GM19467 (cell line): Measurements from ENCODE around the gene TDRD6.

Experiments
- ATAC-seq: cut with Tn5 transposase; IDR thresholded peaks from one replicate; pipeline ENCODE4 v1.9.1; 2021; ENCODE audit warnings: mild to moderate bottlenecking, moderate library complexity; ENCODE audit not compliant: unreplicated experiment

The TDRD6 gene

DNA sequence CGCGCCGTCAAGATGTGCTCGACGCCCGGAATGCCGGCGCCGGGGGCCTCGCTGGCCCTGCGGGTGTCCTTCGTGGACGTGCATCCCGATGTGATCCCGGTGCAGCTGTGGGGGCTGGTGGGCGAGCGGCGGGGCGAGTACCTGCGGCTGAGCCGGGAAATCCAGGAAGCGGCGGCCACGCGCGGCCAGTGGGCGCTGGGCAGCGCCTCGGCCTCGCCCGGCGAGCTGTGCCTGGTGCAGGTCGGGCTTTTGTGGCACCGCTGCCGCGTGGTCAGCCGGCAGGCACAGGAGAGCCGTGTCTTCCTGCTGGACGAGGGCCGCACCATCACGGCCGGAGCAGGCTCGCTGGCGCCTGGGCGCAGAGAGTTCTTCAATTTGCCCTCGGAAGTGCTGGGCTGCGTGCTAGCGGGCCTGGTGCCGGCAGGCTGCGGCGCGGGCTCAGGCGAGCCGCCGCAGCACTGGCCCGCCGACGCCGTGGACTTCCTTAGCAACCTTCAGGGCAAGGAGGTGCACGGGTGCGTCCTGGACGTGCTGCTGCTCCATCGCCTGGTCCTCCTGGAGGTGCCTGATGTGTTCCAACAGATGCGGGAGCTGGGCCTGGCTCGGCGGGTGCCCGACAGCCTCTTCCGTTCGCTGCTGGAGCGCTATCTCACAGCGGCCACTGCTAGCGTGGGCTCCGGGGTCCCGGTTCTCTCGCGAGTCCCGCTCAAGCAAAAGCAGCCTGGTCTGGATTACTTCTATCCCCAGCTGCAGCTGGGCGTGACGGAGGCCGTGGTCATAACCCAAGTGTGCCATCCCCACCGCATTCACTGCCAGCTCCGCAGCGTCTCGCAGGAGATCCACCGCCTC is 656 bp downstream of the TDRD6 start:
- no peak for ATAC-seq

DNA sequence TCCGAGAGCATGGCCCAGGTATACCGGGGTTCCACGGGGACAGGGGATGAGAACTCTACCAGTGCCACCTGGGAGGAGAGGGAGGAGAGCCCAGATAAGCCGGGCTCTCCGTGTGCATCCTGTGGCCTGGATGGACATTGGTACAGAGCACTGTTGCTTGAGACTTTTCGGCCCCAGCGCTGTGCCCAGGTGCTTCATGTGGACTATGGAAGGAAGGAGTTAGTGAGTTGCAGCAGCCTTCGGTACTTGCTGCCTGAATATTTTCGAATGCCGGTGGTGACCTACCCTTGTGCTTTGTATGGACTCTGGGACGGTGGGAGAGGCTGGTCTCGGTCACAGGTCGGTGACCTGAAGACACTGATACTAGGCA is 1.3 kb downstream of the TDRD6 start:
- ATAC-seq = no peak

DNA sequence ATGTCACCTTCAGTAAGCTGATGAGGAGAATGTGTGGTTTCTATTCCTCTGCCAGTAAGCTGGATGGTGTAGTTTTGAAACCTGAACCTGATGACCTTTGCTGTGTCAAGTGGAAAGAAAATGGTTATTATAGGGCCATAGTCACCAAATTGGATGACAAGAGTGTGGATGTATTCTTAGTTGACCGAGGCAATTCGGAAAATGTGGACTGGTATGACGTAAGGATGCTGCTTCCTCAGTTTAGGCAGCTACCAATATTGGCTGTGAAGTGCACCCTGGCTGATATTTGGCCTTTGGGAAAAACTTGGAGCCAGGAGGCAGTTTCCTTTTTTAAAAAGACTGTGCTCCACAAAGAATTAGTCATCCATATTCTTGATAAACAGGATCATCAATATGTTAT is 2.0 kb downstream of the TDRD6 start:
- no peak for ATAC-seq

DNA sequence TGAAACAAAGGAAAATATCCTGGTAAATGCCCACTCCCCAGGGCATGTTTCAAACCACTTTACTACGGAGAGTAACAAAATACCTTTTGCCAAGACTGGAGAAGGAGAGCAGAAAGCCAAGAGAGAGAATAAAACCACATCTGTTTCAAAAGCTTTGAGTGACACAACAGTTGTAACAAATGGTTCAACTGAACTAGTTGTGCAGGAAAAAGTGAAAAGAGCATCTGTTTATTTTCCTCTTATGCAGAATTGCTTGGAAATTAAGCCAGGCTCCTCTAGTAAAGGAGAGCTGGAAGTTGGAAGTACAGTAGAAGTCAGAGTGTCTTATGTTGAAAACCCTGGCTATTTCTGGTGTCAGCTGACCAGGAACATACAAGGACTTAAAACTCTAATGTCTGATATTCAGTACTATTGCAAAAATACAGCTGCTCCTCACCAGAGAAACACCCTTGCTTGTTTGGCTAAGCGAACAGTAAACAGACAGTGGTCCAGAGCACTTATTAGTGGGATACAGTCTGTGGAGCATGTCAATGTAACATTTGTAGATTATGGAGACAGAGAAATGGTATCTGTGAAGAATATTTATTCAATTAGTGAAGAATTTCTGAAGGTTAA is 2.6 kb downstream of the TDRD6 start:
- ATAC-seq = no peak

DNA sequence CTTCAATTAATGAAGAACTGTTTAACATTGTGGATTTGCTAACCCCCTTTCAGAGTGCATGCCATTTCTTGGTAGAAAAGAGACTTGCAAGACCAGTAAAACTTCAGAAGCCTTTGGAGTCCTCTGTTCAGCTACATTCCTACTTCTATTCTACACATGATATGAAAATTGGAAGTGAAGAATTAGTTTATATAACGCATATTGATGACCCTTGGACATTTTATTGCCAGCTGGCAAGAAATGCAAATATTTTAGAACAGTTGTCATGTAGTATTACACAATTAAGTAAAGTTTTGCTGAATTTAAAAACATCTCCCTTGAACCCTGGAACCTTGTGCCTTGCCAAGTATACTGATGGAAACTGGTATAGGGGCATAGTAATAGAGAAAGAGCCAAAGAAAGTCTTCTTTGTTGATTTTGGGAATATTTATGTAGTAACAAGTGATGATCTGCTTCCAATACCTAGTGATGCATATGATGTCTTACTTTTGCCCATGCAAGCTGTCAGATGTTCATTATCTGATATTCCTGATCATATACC is 3.3 kb downstream of the TDRD6 start:
- no peak for ATAC-seq

DNA sequence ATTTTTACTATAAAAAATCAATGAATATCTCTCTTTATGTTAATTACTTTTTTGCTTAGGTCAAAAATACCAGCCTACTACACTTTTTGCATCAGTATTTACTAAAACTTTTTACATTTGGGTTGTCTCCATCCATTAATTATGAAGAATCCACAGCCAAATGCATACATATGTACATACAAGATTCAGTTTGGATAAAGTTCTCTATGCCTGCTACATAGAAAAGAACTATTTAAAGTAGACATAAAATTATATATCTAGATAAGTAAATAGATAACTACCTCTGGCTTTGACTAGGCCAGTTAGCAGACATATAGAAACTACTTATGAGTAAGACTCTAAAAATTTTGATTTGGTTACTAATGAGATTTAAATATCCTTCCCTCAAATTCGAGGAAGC is 12.3 kb downstream of the TDRD6 start:
- no peak for ATAC-seq

DNA sequence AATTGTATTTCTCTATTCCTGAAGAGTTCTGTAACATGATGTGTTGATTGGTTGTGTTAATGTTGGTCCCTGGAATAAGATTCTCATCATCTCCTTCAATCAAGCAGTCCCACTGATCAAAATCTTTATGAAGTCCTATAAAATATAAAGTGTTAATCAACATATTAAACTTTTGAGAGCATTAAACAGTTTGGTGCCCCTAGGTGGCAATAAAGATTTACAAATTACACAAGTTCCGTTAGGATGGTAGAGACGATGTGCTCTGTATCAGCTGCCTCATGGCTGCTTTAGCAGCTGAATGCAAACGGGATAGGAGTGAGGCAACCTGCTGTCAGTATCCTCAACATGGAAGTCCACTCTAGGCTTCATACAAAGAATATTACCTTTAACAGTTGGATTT is 16.9 kb downstream of the TDRD6 start:
- no peak for ATAC-seq

DNA sequence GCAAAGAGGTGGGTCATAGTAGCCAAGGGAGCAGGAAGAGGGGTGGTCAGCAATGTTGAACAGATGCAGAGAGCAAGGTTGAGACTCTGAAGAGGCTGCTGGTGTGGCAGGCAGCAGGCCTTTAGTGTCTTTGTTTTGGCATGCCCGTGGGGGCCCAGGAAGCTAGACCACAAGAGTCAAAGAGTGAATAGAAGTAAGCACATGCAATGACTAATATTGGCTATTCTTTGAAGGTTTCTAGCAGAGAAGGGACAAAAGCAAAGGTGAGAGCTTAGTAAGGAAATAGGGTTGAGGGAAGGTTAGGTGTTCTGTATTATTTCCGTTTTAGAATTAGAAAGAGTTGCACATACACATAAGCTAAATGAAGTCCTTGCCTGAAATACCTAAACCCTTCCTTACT is 18.8 kb downstream of the TDRD6 start:
- ATAC-seq = no peak

DNA sequence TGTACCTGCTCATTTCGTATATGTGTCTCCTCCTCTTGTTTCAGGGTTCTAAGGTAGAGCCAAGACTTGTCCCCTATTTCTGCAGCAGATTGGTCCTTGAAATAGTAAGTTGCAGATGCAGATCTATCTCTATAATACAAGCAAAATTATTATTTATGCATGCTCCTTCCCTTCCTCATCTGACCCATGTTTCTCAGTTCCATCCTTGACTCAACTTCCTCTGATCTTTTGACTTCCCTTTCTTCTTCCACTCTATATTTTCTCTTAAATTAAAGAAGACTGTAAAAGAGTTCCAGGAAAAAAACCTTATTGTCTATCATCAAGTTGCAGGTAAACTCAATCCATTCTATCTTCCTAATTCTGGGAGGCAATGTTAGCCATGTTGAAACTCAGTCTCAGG is 23.8 kb downstream of the TDRD6 start:
- no peak for ATAC-seq

DNA sequence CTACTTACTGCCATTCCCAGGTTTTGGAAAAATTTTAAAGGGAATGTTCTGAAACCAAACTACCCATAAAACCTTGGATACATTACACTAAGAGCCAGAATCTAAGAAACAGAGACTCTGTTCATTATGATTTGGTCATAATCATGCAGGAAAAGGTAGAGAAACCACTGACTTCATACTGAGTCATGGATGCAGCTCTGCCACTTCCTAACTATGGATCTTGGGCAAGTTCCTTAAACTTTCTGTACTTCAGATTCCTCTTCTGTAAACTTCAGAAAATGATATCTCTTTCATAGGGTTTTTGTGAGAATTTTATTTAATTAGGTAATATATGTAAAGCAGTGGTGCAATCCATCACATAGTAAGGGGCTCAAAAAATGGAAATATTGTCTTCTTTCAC is 27.5 kb downstream of the TDRD6 start:
- no peak for ATAC-seq

DNA sequence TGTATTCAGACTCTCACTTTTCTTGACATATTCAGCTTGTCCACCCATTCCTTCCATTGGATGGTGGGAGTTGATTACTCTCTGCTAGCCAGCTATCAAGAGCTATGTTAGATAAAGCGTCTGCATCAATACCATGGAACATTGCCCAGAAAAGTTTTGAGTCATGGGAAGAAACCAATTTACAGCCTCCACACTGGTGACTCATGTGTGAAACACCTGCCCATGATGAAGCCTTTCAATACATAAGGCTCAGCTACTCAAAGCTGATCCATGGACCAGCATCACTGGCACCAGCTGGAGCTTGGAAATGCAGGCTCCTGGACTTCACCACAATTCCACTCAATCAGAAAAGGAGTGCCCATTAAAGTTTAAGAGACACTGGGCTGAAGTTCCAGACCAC is 31.4 kb downstream of the TDRD6 start:
- no peak for ATAC-seq

DNA sequence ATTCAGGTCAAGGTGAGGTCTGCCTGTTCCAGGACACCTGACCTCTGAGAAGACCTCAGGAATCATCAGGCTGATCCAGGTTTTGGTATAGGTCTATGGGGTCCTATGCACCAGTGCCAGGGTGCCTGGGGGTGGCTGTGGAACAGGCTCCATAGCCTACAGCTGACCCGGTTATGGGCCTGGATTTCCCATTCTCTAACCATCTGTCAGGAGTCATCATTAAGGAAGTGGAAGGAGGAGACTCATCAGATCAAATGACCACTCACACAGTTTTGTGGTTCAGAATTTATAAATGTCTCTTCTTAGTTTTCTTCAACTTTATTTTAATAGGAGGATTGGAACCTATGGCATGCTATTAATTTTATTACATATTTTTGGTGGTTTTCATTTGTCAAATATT is 32.7 kb downstream of the TDRD6 start:
- no peak for ATAC-seq

DNA sequence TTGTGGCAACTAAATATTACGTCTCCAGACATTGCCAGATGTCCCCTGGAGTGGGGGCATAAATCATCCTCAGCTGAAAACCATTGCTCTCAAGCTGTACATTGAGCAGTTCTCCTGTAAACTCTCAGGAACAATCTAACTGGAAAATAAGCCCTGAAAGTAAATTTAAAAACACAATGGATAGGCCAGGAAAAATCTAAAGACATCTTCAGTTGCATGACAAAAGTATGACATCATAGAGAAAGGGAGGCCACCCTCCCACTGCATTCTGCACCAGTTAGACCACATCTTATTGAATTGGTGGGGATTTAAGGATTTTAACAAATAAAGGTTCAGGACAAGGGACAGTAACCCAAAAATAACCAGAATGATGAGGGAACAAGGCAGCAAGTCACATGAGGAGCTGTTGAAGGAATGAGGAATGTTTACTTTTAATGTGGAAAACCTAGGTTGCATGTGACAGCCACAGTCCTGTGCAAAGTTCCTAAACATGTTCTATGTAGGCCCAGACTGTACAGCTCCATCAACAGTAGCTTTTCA is 42.2 kb downstream of the TDRD6 start:
- ATAC-seq = no peak

DNA sequence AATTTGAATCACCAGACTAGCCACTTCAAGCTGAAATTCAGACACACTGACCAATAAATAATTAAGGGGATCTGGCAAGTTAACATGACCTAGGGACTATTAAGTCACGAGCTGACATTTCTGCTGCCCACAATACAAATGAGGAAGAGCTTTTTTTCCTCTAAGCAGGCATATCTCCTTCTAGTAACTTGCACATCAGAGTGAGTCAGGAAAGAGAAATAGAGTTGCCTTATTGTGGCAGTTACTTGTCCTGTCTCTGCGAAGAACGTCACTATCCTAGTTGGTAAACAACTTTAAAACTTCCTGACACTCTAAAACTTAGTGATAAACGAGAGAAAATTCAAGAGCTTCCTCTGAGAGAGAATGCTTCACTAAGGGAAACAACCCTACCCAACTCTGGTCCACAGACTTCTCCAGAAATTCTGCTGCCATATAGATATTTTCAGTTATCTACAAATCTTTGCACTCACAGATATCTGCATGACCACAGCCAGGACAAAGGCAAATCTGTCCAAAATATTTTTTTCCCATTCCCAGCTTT is 43.3 kb downstream of the TDRD6 start:
- ATAC-seq = no peak

DNA sequence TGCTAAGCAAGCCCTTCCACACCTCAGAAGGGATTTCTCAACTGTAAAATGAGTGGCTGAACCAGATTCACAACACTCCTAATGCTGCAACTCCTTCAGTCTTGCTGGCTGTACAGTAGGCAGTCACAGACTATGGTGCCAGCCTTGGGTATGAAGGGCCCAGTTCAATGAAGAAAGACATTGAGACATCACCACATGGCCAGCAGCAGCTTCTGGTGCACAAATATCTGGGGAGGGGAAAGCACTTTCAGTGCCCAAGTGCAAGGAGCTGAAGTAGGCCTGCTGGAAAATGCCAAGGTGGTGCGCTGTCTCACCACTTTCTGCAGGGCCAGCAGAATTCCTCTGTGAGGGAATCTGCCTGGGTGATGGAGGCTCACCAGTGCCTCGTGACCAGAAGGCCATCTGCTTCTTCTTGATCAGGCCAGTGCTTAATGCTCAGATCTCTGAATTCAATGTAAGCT is 45.7 kb downstream of the TDRD6 start:
- no peak for ATAC-seq

DNA sequence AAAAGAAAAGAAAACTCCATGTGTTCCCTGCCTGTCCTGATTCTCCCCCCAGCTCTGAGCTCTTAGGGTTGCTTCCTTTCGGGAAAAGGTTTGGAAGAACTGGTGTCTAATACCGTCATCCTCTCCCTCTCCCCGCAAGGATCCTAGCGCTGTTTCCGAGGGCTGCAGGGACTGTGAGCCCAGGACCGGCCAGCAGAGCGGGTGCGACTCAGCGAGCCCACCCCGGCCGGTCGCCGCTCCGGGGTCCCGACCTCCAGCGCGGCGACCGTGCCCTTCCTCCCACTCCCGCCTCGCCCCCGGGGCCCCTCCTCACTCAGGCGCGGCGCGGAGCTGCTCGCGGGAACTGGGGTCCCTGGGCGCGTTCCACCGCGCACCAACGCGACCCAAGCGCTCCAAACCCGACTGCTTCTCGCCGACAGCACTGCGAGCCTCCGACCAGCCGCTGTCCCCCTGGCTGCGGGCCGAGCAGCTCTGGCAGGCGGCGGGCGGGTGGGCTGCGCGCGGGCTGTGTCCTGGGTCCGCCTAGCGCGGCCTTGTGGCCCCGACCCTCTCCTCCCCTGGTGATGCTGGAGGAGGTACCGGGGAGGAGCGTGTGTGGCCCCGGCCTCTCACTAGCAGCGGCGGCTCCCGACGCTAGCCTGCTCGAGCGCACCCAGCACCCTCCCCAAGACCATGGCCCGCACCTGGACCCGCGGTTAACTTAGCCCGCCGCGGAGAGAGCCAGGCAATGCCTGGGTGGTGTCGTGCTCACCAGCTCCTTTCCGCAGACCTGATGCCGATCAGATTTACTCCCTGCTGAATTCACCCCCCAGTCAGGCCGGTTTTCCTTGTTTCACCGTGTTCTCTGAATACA is 47.4 kb downstream of the TDRD6 start, which contains the start of gene PLA2G7:
PLA2G7 (minus strand) TSS at position 509 of the 853 bp plus-strand sequence. CDS start 12,484 bp downstream, outside the sequence.
- no peak for ATAC-seq

DNA sequence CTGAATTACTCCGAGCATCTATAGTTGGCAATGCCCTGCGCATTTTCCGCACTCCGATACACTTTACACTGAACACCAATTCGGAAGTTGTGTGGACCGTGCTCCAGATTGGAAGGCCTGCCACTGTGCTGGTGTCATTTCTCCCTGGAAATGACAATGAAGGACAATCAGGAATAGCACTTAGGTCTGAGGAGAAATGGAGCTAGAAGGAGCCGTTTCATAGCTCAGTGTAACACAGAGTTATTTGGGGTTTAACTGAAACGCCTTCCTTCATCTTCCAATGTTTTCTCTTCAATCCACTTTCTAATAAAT is 48.0 kb downstream of the TDRD6 start:
- ATAC-seq = no peak

DNA sequence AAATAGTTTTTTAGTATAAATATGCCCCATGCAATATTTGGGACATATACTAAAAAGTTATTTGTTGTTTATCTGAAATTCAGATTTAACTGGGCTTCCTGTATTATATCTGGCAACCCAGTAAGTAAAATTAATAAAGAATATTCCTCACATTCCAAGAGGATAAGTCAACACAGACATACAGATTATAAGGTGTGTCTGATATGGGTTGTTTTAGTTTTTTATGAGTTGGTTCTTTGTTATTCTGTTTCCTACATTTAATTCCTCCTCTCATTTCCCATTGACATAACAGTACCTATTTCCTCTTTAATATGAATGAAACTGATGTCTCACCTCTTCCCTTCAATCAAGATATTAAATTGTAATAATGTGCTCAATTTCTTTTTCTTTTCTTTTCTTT is 49.2 kb downstream of the TDRD6 start:
- no peak for ATAC-seq

DNA sequence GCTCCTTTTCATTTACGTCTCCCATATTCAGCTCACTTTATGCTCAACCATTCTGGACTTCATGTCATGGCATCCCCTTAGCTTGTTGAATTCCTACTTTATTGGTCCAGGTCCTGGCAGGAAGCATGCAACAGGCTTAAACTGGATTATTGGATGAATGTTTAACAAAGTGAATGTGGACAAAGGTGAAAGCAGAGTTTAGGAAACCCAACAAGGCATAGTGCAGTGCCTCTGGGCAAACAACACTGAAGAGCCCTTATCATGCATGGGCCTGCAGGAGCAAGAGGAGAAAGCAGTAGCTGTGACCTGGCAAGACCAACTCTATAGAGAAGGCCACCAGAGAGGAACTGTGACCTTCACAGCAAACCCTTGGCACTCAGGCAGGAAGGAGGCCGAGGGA is 53.8 kb downstream of the TDRD6 start:
- no peak for ATAC-seq

DNA sequence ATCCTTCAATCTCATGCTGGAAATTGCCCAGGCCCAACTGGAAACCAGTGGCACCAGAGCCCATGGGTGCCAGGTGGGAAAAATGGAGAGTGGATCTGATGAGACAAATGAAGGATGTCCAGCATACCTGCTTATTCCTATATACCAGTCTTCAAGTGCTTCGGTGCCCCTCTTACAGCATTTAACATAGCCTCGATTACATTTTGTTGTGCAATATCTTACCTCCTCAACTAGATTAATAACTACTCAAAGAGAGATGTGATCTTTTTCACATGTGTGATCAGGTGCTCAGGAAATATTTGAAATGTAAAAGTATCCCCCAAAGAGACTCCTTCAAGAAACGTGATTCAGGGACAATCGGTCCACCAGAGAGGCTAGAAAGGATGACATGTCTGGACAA is 54.2 kb downstream of the TDRD6 start:
- ATAC-seq = no peak
